ENCODE measurements around the gene FOXD1.

- no peak for TF ChIP-seq POLR2A (IDR thresholded peaks at IDR 0.05)
- no peak for TF ChIP-seq CTCF (IDR thresholded peaks at IDR 0.05 in 4 of 5, conservative IDR thresholded peaks at IDR 0.05 in 1 of 5)
Measured at GRCh38 chr5:73450137-73450536, 1.6 kb upstream of the FOXD1 start.
